ENCODE data around the gene CDIPT.
"Not testable (repeated sequence)": the region's sequence is repeated elsewhere in the genome, so short reads cannot be mapped to it uniquely, and the experiment has no call there.

The CDIPT gene

DNA sequence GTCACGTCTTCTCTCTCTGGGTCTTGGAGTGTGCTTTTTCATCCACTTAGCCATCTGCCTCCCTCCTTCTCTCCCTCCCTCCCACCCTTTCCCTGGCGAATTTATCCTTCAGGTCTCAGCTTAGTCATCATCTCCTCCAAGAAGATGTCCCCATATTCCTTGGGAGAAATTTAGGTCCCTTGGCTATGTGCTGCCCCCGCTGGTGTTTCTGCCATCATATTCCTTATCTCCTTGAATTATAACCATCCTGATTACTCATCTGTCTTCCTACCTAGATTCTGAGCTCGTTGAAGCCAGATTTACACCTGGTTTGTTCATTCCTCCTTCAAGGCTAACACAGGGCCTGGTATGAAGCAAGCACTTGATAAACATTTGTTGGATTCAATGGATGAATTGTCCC is 31.3 kb upstream of the CDIPT start:
- DNase-seq, result no peak

DNA sequence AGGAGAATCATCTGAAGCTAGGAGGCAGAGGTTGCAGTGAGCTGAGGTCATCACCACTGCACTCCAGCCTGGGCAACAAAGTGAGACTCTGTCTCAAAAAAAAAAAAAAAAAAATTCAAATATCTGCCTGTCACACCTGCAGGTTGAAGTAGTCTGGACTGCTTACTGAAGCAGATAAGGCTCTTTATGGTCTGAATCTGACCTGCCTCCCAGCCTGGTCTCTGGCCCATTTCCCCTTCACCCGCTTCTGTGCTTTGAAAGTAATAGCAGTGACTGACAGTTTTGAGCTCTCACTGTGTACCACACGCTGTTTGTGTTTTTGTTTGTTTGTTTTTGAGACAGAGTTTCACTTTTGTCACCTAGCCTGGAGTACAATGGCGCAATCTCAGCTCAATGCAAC is 30.5 kb upstream of the CDIPT start:
- no peak for DNase-seq

DNA sequence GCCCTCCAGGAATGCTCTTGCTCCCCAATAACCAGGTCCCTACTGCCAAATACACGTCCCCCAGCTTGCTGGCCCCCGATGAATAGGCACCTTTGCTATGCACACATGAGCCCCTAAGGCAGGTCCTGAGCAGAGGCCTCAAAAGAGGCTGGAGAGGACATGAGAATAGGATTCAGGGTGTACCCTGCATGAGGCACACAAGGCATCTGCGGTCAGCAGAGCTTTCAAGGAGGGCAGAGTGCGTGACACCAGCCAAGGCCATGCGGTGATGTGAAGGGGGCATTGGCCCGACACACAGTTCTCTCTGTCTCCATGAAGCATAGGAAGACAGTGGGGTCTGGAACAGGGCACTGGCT is 29.4 kb upstream of the CDIPT start:
- DNase-seq, result no peak

DNA sequence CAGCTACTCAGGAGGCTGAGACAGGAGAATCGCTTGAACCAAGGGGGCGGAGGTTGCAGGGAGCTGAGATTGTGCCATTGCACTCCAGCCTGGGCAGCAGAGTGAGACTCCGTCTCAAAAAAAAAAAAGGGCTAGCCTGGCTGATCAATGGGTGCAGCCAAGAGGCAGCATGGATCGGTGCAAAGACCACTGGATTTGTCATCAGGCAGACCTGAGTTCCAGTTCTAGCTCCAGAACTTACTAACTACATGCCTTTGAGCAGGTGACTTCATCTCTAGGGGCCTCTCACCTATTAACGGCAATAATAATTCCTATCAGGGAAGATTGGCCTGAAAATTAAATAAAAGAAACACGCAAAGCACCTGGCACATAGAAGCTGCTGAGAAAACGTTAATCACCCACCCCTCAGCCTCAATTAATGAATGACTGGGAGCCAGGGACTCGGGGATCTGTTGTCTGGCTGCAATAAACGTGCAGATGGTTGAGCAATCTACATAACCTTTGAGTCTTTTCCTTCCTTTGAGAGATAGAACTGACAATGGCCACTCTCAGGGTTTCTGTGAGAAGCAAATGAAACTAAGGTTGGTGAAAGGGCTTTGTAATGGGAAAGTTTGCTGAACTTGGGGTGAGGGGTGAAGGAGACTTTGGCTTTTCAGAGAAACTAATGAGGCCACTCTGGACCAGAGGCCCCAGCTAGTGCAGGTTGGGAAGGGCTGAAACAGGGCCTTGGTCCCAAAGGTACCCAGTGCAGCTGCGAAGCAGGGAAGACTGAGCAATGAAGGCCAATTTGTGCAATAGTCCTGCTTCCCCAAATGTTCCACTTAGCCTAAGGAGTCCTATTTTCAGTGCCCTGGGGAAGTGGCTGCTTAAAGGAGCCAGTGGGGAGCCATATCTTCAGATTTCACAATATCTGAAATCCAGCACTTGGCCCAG is 28.8 kb upstream of the CDIPT start:
- DNase-seq, result no peak

DNA sequence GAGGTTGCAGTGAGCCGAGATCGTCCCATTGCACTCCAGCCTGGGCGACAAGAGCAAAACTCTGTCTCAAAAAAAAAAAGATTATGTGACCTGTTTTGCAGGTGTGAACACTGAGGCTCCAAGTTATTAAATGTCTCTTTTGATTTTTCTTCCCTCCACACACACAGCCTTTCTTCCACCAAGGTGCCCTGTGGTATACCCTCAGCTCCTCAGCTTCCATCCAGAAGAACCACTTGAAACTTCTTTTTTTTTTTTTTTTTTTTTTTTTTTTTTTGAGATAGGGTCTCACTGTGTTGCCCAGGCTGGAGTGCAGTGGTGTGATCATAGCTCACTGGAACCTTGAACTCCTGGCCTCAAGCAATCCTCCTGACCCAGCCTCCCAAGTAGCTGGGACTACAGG is 26.3 kb upstream of the CDIPT start:
- DNase-seq, result not testable (repeated sequence)

DNA sequence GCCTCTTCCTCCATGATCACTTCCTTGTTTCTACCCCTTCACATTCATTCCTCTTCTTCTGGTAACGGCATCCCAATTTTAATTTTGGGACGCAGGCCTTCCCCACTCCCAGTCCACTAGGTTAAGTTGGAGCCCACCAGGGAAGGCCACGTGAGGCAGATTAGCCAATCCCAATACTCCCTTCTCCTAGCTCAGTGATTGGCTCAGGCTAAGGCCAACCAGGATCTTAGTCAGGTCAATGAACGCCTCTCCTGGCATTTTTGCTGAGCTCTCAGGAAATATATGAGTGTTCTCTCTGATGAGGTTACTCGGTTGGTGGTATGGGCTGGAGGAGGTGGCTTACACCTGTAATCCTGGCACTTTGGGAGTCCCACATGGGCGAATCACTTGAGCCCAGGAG is 21.0 kb upstream of the CDIPT start:
- DNase-seq, result no peak

DNA sequence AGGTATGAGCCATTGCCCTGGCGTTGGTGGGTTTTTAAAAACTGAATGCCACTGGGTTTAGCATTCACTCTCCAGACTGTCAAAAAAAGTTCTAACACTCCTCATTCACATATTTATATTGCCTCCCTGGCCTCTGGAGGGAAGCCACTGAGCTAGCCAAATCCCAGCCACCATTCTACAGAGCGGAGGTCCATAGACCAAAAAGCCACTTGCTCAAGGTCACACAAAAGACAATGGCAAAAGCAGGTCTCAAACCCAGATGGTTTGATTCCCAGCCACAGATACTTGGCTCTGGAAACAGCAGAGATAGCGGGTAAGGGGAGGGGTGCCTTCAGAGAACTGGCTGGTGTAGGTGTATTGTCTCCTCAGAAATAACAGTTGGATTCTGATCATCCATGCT is 18.0 kb upstream of the CDIPT start:
- no peak for DNase-seq

DNA sequence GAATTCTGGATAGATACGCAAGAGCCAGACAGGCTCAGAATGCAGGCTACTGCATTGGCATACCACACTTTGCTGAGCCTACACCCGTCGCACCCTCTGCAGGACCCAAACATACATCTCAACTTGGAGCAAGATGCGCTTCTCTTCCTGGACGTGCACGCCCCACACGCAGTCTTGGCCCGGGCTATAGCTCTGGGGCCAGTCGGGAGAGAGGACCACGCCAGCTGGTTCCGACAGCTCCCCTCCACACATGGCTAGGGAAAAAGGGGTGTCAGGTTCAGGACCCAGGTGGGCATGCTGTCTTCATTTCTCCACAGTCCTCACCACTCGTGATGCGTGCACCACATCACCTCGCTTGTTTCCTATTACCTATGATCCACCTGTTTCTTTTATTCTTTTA is 15.1 kb upstream of the CDIPT start:
- DNase-seq, result no peak

DNA sequence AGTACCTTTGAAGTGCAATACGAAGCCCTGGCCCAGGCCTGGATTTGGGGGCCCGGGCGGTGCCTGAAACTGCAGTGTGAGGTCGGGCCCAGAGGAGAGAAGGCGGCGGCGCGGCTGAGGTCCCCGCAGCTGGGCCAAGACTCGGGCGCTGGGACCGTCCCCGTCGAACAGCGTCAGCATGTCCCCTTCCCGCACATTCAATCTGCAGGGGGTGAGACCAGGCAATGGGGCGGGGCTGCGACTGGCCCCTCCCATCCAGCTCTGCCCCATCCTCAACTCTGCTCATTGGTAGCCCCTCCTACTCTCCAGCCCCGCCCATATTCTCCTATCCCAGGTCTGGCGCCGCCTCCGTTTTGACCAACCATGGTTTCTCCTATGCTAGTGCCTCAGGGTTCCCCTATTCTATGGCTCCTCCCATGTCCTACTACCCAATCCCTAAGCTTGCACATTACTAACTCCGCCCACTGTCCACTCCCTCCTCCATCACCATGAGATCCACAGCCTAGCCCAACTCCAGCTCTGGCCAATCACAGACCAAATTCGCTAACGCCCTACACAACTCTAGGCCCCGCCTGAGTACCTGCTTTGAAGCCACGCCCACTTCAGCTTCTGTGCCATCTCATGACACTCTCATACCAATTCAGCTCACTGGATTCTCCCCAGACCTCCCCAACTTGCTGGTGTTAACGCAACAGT is 14.4 kb upstream of the CDIPT start:
- DNase-seq, result no peak

DNA sequence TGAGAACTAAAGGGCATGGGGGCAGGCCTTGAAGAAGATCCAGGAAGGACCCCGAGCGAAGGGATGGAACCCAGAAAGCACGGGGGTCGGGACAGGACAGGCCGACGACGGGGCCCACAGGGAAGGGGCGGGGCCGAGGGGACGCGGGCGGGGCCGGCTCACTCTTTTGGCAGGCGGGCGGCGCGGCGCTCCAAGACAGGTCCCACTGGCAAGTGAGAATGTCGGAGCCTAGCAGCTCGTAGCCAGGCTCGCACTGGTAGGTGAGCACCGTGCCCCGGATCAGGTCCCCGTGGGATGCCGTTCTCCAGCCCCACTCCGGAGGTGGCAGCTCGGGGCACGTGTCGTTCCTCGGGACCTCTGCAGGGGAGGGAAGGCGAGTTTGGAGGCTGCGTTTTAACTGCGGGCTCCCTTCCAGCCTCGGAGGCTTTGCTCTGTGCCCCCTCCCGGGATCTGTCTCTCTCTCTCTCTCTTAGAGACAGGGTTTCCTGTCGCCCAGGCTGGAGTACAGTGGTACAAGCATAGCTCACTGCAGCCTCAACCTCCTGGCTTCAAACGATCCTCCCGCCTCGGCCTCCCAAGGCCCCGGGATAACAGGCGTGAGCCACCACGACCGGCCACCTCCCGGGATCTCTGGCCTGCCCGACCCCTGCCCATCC is 13.7 kb upstream of the CDIPT start:
- peak; percentile 51 for DNase-seq

DNA sequence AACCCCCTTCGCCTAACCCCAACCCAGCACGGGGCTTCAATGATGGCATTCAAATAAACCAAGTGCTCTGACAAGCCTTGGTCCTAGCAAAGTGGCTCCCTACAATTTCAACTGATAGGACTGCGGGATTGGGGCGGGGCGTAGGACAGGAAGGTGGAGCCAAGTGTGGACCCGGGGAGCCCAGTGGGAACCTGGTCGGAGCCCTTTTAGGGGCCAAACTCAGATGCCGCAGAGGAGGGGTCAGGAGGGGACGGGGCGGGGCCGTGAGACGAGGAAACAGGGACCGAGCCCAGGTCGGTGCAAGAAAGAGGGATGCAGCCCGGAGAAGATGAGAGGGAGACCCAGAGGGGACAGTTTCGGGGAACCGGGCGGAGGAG is 13.2 kb upstream of the CDIPT start:
- DNase-seq, result no peak

DNA sequence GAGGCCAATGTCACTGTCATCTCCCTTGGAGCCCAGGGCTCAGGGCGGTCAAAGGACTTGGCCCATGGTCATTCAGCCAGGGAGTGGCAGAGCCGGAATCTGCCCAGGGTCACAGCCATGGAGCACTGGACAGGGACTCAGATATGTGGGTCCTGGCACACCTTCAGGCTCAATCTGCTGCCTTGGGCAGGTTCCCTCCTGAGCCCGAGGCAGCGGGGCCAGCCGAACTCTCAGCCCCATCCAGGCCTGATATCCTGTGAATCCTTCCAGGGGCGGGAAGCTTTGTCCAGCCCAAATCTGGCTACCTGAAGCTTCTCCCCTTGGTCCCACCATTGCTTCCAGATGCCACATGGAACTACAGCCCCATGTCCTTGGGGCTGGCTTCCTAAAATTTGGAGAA is 12.2 kb upstream of the CDIPT start:
- DNase-seq, result no peak

DNA sequence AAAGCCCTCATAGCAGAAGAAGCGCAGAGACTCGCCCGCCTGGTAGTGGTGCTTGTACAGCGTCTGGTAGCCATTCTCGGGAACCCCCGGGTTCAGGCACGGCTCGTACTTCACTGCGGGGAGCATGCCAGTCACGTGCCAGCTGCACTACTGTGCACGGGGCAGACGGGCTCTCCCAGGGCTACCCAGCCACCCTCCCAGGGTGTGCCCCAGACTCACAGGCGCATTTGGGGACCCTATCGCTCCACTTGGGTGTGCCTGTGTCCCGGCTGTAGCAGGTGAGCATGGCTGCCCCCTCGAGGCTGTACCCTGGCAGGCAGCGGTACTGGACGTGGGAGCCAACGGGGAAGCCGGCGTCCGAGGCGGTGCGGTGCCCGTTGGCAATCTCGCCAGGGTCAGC is 10.3 kb upstream of the CDIPT start:
- DNase-seq, result no peak

DNA sequence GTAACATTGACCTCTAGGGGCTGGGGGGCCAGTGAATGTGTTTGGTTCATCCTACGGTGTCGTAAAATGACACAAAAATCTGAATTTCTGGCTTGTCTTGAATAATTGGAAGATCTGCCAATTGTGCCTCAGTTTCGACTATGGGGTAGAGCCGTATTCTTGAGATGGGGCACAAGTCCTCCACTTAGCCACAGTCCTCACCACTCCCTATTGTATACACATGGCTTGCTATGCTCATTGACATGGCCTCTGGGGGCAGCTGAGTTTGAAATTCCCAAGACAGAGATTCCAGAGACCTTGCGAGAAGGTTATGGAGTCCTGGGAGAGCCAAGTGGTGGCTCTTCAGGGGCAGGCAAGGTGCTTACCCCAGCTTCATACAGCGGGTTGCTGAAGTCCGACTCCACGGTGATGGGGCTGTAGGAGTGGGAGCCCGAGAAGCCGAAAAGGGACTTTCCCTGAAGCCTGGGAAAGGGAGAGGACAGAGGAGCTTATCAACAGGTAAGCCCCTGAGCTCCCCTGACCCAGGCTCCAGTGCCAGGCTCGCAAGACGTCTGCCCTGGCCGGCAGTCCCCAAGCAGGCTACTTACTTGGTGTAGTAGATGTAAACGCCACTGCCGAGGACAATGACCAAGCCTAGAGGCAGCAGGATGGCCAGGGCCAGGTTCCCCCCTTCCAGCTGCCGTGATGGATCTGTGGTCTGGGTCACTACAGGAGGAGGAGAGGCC is 9.0 kb upstream of the CDIPT start:
- no peak for DNase-seq

DNA sequence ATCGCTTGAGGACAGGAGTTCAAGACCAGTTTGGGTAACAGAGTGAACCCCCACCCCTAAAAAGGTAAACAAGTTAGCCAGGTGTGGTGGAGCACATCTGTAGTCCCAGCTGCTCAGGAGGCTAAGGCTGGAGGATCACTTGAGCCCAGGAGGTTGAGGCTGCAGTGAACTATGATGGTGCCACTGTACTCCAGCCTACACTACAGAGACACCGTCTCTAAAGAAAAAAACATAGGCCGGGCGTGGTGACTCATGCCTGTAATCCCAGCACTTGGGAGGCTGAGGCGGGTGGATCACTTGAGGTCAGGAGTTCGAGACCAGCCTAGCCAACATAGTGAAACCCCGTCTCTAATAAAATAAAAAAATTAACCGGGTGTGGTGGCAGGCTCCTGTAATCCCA is 6.0 kb upstream of the CDIPT start:
- DNase-seq, result not testable (repeated sequence)

DNA sequence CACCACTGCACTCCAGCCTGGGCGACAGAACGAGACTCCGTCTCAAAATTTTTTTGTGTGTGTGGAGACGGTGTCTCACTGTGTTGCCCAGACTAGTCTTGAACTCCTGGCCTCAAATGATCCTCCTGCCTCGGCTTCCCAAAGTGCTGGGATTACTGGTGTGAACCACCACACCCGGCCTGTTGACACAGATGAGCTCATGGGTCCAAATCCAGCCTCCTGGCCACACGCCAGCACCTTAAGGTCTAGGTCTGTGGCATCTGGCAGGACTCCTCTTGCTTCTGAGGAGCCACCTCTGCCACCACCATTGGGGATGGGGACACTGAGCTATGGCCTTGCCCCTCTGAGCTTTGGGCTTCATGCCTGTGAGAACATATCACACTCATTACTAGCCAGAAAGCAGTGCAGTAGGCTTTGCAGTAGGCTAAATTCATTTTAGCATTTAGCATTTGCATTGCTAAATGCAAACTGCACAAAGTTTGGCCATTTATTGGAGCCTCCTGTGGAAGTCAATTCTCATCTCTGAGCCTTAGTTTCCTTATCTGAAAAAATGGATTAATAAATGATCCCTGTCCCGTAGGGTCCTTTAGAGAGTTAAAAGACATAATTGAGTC is 5.5 kb upstream of the CDIPT start:
- DNase-seq, result no peak

DNA sequence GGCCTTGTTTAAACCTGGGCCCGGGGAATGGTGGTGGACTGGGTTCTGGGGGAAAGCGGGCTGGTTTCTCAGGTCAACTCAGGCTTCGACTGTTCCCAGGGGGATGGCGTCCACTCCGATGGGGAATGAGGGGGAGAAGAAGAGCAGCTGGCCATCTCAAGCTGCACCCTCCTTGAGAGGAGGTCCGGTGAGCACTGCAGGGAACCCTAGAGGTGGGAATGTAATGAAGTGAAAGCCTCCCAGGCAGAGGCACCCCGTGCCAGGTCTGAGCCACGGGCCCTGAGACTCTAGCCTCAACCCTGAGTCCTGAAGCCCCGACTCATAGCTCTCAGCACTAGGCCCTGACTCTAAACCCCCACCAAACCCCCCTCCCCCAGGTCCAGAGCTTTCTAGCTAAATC is 1.2 kb upstream of the CDIPT start:
- DNase-seq, result no peak

DNA sequence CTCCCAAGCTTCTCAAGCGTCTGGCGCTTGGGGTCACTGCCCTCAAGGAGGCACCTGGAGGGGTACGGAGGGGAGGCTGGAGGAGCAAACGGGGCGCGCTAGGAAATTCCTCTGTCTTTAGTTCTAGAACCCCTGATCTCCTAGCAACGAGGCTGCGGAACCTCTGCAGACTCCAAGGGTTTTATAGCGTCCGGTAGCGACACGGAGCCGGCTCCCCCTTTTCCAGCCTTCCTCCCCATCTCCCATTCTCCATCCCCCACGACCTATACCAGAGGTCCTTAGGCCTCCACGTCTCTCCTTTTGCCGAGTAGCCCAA is 601 bp upstream of the CDIPT start:
- no peak for DNase-seq

DNA sequence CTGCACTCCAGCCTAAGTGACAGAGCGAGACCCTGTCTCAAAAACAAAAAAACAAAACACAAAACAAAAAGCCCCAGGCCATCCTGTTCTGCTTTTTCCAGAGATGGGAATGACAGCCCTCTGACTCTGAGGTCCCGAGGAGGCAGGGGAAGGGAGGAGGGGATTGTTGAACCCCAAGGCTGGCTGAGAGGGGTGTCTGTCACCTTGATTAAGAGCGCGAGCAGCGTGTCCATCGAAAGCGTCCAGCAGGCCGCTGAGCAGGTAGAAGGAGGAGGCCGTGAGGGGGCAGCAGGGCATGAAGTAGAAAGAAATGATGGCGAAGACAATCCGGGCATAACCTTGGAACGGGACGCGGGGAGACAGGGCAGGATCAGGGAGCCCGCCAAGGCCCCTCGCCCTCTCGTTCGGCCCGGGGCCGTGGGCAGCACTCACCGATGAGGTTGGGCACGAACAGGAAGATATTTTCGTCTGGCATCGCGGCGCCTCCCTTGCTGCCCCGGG is 593 bp downstream of the CDIPT start:
- DNase-seq, result no peak

DNA sequence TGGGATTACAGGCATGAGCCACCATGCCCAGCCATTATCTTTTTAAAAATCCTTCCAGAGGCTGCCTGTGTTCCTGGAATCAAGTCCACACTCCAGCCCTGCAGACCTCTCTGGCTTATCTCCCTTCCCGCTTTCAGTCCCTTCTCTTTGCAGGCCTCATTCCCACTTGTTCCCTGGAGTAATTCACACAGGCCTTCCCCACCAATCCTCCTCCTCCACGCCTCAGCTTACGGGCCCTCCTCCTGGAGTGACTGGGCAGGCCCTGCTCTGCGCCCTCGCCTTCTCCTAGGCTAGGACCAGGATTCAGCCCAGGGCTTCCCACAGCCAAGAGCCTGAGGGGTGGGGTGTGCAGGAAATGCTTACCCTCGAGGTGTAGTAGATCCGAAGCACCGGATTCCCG is 2.8 kb downstream of the CDIPT start:
- DNase-seq, result no peak

DNA sequence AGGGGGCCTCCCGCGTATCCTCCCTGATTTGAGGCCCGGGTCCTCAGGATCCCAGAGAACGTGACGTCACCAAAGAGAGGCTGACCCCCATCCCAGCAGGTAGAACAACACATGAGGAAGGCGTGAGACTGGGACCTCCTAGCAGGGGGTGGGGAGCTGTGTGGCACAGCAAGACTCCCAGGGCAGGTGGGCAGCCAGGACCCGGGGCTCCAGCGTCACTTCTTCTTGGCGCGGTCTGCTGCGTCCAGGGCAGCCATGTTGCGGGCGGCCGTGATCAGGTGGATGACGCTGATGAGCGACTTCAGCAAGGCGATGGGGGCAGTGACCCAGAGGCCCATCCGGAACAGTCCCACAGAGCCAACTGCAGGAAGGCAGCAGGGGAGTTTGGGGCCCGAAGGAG is 4.1 kb downstream of the CDIPT start:
- DNase-seq, result no peak

DNA sequence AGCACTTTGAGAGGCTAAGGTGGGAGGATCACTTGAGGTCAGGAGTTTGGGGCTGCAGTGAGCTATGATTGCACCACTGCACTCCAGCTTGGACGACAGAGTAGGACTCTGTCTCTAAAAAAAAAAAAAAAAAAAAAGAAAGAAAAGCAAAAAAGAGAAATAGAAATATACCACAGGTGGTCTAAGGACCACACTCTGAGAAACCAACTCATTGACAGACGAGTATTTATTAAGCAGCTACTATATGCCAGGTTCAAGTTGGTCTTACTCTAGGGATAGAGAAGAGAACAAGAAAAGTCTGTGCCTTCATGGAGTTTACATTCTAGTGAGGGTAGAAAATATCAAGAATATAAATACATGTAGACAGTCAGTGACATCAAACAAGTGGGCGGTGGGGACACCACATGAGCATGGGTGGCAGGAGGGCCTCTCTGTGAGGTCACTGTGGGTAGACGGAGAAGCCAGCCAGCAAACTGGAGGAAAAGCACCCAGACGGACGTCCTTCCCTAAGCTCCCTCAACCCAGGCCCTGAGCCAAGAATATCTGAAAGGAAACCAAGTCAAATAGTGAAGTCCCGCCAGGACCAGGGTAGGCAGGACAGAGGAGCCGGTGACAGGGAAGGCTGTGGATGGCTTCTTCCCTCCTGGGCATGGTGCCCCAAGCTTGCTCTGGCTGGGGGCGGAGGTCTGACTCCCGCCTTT is 4.7 kb downstream of the CDIPT start:
- no peak for DNase-seq
